ENCODE measurements around the gene KDF1.

DNA sequence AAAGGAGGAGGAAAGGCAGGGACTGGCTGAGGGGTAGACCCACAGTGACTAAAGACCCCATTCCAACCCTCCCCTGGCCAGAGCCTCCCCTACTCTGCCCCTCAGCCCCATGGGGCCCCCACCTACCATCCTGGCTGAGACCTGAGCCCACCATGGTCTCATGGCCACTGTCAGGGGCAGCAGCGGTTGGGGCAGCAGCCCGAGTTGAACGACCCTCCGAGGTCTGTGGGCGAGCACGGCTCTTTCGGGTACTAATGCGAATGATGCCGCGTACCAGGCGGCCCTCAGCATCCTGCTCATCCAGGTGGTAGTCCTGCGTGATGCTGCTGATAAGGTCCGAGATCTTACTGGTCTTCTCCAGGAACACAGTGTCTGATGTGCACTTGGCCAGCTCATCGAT, 9.1 kb downstream of the KDF1 start:
- TF ChIP-seq, protein P1, sequence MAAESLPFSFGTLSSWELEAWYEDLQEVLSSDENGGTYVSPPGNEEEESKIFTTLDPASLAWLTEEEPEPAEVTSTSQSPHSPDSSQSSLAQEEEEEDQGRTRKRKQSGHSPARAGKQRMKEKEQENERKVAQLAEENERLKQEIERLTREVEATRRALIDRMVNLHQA (CRISPR knock-in tag; IDR thresholded peaks at IDR 0.05), result no peak
- TF ChIP-seq HOXA7 (CRISPR knock-in tag; IDR thresholded peaks at IDR 0.05), result no peak
- no peak for TF ChIP-seq KMT2A (CRISPR knock-in tag; IDR thresholded peaks at IDR 0.05)
- no peak for TF ChIP-seq ZNF598 (CRISPR knock-in tag; IDR thresholded peaks at IDR 0.05; ENCODE audit: borderline replicate concordance)
- TF ChIP-seq ZNF263 (CRISPR knock-in tag; IDR thresholded peaks at IDR 0.05), result no peak
- no peak for TF ChIP-seq RARG (CRISPR knock-in tag; IDR thresholded peaks at IDR 0.05; ENCODE audit: low read depth)
- TF ChIP-seq EP300 (IDR thresholded peaks at IDR 0.05; ENCODE audit: low read depth in 2 of 2, low read length in 2 of 2), result no peak
- TF ChIP-seq EP300 (CRISPR knock-in tag; IDR thresholded peaks at IDR 0.05; ENCODE audit: borderline replicate concordance), result no peak
- no peak for TF ChIP-seq KLF13 (CRISPR knock-in tag; IDR thresholded peaks at IDR 0.05)
